Right renal cortex interstitium (tissue), 3 donors: ENCODE measurements around the gene SMYD2. TPM values are rescaled to one million over a fixed set of nuclear protein-coding genes. Genes with fewer than 3 reads are reported as not detected.

Experiments used
- DNase-seq, 3 donors: peaks; one replicate each; pipeline ENCODE4 v3.0.0-alpha.2; 2013; ENCODE audit warnings: low read depth in 3 of 3, low spot score in 2 of 3
- polyA plus RNA-seq, 3 donors: library from polyadenylated mRNA; unstranded; fragments of 120-200 nt; gene quantifications; one replicate each; pipeline ENCODE4 v1.2.1, GENCODE V29; 2013; ENCODE audit not compliant: insufficient read length in 3 of 3

SMYD2 gene
- polyA plus RNA-seq, 3 donors = 42.3 to 46.5 (median 44.3) TPM

GRCh38 chr1:214300149-214300780 is 19.3 kb downstream of the SMYD2 start:
- DNase-seq = no peak

GRCh38 chr1:214301526-214301925 is 20.6 kb downstream of the SMYD2 start:
- DNase-seq = no peak

GRCh38 chr1:214303141-214303930 is 22.4 kb downstream of the SMYD2 start:
- DNase-seq = no peak

- DNase-seq = no peak
Measured at GRCh38 chr1:214305164-214305751, 24.3 kb downstream of the SMYD2 start.

GRCh38 chr1:214306269-214306668 is 25.3 kb downstream of the SMYD2 start:
- no peak for DNase-seq

GRCh38 chr1:214310010-214310409 is 29.1 kb downstream of the SMYD2 start:
- DNase-seq = no peak

- DNase-seq = no peak
Measured at GRCh38 chr1:214310777-214311690, 30.1 kb downstream of the SMYD2 start.

- DNase-seq = no peak
Measured at GRCh38 chr1:214312530-214313051, 31.6 kb downstream of the SMYD2 start.

- DNase-seq = no peak
Measured at GRCh38 chr1:214314178-214314843, 33.4 kb downstream of the SMYD2 start.

- DNase-seq = no peak
Measured at GRCh38 chr1:214316593-214316992, 35.6 kb downstream of the SMYD2 start.

GRCh38 chr1:214317300-214317699 is 36.3 kb downstream of the SMYD2 start:
- DNase-seq = no peak

GRCh38 chr1:214317734-214318133 is 36.8 kb downstream of the SMYD2 start:
- DNase-seq = no peak

- no peak for DNase-seq
Measured at GRCh38 chr1:214318356-214318755, 37.4 kb downstream of the SMYD2 start.

GRCh38 chr1:214318956-214319736 is 38.2 kb downstream of the SMYD2 start:
- no peak for DNase-seq

GRCh38 chr1:214319938-214320337 is 39.0 kb downstream of the SMYD2 start:
- DNase-seq = no peak

- no peak for DNase-seq
Measured at GRCh38 chr1:214321705-214322453, 40.9 kb downstream of the SMYD2 start.

- no peak for DNase-seq
Measured at GRCh38 chr1:214324896-214325800, 44.2 kb downstream of the SMYD2 start.

- no peak for DNase-seq
Measured at GRCh38 chr1:214326406-214326805, 45.4 kb downstream of the SMYD2 start.
